Endothelial cell (in vitro differentiated cells): ENCODE results near the gene AKR1B15. TPM values are rescaled to one million over a fixed set of nuclear protein-coding genes. Genes with fewer than 3 reads are reported as not detected.

ENCODE experiments used
- DNase-seq: peaks from one replicate; pipeline ENCODE4 v3.0.0; 2021; ENCODE audit warnings: low spot score
- H3K27ac Mint-ChIP-seq: one replicate; pipeline ENCODE4 v1.8.0; 2021; ENCODE audit warnings: mixed read lengths, inconsistent platforms; ENCODE audit not compliant: unreplicated experiment
- H3K27me3 Mint-ChIP-seq: one replicate; pipeline ENCODE4 v1.8.0; 2021; ENCODE audit warnings: mild to moderate bottlenecking, moderate library complexity, mixed read lengths, inconsistent platforms; ENCODE audit not compliant: unreplicated experiment
- H3K36me3 Mint-ChIP-seq: one replicate; pipeline ENCODE4 v1.8.0; 2021; ENCODE audit warnings: mild to moderate bottlenecking, low read depth, mixed read lengths, inconsistent platforms; ENCODE audit not compliant: unreplicated experiment
- H3K4me1 Mint-ChIP-seq: one replicate; pipeline ENCODE4 v1.8.0; 2021; ENCODE audit warnings: mild to moderate bottlenecking, mixed read lengths, inconsistent platforms; ENCODE audit not compliant: unreplicated experiment
- H3K4me3 Mint-ChIP-seq: one replicate; pipeline ENCODE4 v1.8.0; 2021; ENCODE audit warnings: mild to moderate bottlenecking, mixed read lengths, inconsistent platforms; ENCODE audit not compliant: unreplicated experiment
- H3K9me3 Mint-ChIP-seq: one replicate; pipeline ENCODE4 v1.8.0; 2021; ENCODE audit warnings: mixed read lengths, inconsistent platforms; ENCODE audit not compliant: unreplicated experiment
- CTCF ChIP-seq: fragments of 200-600 bp; sonication (generic); IDR thresholded peaks from one replicate; pipeline ENCODE4 v1.5.0; 2021; ENCODE audit warnings: antibody characterized with exemption; ENCODE audit not compliant: unreplicated experiment
- total RNA-seq: library from RNA; stranded (reverse); fragmentation: NEBNext Ultra II Directional; extraction: Animal tissue kit (Norgen Biotek cat#: 25700); gene quantifications from one replicate; pipeline ENCODE4 v1.2.1, GENCODE V29; 2021; ENCODE audit not compliant: unreplicated experiment

Gene AKR1B15
- total RNA-seq, 1 donor from 2014 or later: not detected

DNA sequence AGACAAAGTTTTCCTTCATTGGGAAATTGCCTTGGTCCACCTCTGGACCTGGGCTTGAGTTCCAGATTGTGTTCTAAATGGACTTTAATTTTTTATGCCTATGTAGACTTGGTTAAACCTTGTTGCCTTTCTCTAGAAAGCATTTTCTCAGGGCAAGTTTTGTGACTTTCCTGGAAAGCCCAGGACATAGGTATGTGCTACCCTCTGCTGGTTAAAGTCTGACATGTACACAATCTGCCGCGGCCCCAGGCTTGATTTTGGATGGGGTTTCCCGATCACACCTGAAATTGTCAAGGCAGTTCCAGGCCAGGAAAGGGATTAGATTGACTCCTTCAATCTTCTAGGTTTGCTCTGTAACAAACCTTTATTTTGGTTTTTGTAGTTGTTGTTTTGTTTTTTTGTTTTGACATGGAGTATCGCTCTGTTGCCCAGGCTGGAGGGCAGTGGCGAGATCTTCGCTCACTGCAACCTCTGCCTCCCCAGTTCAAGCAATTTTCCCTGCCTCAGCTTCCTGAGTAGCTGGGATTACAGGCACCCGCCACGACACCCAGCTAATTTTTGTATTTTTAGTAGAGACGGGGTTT is 35.6 kb upstream of the AKR1B15 start:
- Mint-ChIP-seq H3K27me3 (no peaks in the 10 kb centered on the region), H3K4me1 (no peaks in the 10 kb centered on the region), H3K36me3 (no peaks in the 10 kb centered on the region), H3K9me3 (no peaks in the 10 kb centered on the region), H3K4me3 (no peak overlapping the region), H3K27ac (no peak overlapping the region)
- DNase-seq: peak; percentile 58
- TF ChIP-seq CTCF: peak; percentile 77

GRCh38 chr7:134514106-134514505 is 34.8 kb upstream of the AKR1B15 start:
- no peak for TF ChIP-seq CTCF

GRCh38 chr7:134514663-134515062 is 34.2 kb upstream of the AKR1B15 start:
- peak; percentile 57 for DNase-seq
- no peaks in the 10 kb centered on the region for H3K9me3 Mint-ChIP-seq
- H3K27me3 Mint-ChIP-seq: no peaks in the 10 kb centered on the region
- H3K27ac Mint-ChIP-seq: no peak overlapping the region
- H3K4me3 Mint-ChIP-seq: no peak overlapping the region
- no peaks in the 10 kb centered on the region for H3K4me1 Mint-ChIP-seq
- H3K36me3 Mint-ChIP-seq: no peaks in the 10 kb centered on the region
- peak; percentile 86 for TF ChIP-seq CTCF

More at GRCh38 chr7:134514106-134514505, 34.8 kb upstream of the AKR1B15 start:
- Mint-ChIP-seq H3K4me3 (no peak overlapping the region), H3K27me3 (no peaks in the 10 kb centered on the region), H3K4me1 (no peaks in the 10 kb centered on the region), H3K27ac (no peak overlapping the region), H3K36me3 (no peaks in the 10 kb centered on the region), H3K9me3 (no peaks in the 10 kb centered on the region)
- no peak for DNase-seq

GRCh38 chr7:134515569-134516468 is 33.1 kb upstream of the AKR1B15 start:
- no peaks in the 10 kb centered on the region for H3K36me3 Mint-ChIP-seq

More at GRCh38 chr7:134515569-134516468, 33.1 kb upstream of the AKR1B15 start:
- Mint-ChIP-seq H3K27ac (no peak overlapping the region), H3K27me3 (no peaks in the 10 kb centered on the region), H3K4me3 (no peak overlapping the region), H3K4me1 (no peaks in the 10 kb centered on the region), H3K9me3 (no peaks in the 10 kb centered on the region)
- DNase-seq: no peak
- no peak for TF ChIP-seq CTCF
